ENCODE data around the gene ERAP2. TPM values are rescaled to one million over a fixed set of nuclear protein-coding genes. Genes with fewer than 3 reads are reported as not detected.

Gene ERAP2
- total RNA-seq, 1 donor from 2014 or later = not detected

GRCh38 chr5:96909003-96909402, 32.7 kb downstream of the ERAP2 start:
- no peak overlapping the region for H3K27ac Mint-ChIP-seq (ENCODE audit: unreplicated experiment)
- no peak overlapping the region for H3K4me3 Mint-ChIP-seq (ENCODE audit: unreplicated experiment)
- no peaks in the 10 kb centered on the region for H3K27me3 Mint-ChIP-seq (ENCODE audit: unreplicated experiment)
- TF ChIP-seq CTCF (IDR thresholded peaks at IDR 0.05; ENCODE audit: partially characterized antibody, unreplicated experiment) = no peak
- H3K36me3 Mint-ChIP-seq (ENCODE audit: unreplicated experiment) = no peaks in the 10 kb centered on the region
- peaks cover 2% of the 10 kb centered on the region for H3K9me3 Mint-ChIP-seq (ENCODE audit: unreplicated experiment)
- DNase-seq = no peak
- H3K4me1 Mint-ChIP-seq (ENCODE audit: low read depth, unreplicated experiment) = no peaks in the 10 kb centered on the region

GRCh38 chr5:96909435-96909834, 33.1 kb downstream of the ERAP2 start:
- no peak overlapping the region for H3K4me3 Mint-ChIP-seq (ENCODE audit: unreplicated experiment)
- H3K27ac Mint-ChIP-seq (ENCODE audit: unreplicated experiment) = no peak overlapping the region
- TF ChIP-seq CTCF (IDR thresholded peaks at IDR 0.05; ENCODE audit: partially characterized antibody, unreplicated experiment) = no peak
- no peak for DNase-seq
- no peaks in the 10 kb centered on the region for H3K27me3 Mint-ChIP-seq (ENCODE audit: unreplicated experiment)
- no peaks in the 10 kb centered on the region for H3K36me3 Mint-ChIP-seq (ENCODE audit: unreplicated experiment)
- peaks cover 2% of the 10 kb centered on the region for H3K9me3 Mint-ChIP-seq (ENCODE audit: unreplicated experiment)
- H3K4me1 Mint-ChIP-seq (ENCODE audit: low read depth, unreplicated experiment) = no peaks in the 10 kb centered on the region

- no peak for DNase-seq
- peaks cover 2% of the 10 kb centered on the region for H3K9me3 Mint-ChIP-seq (ENCODE audit: unreplicated experiment)
- H3K36me3 Mint-ChIP-seq (ENCODE audit: unreplicated experiment) = no peaks in the 10 kb centered on the region
- TF ChIP-seq CTCF (IDR thresholded peaks at IDR 0.05; ENCODE audit: partially characterized antibody, unreplicated experiment) = no peak
- no peaks in the 10 kb centered on the region for H3K4me1 Mint-ChIP-seq (ENCODE audit: low read depth, unreplicated experiment)
- H3K27me3 Mint-ChIP-seq (ENCODE audit: unreplicated experiment) = no peaks in the 10 kb centered on the region
- H3K27ac Mint-ChIP-seq (ENCODE audit: unreplicated experiment) = peak overlapping the region; percentile 17
- no peak overlapping the region for H3K4me3 Mint-ChIP-seq (ENCODE audit: unreplicated experiment)
Measured at GRCh38 chr5:96911139-96911538, 34.8 kb downstream of the ERAP2 start.

- TF ChIP-seq CTCF (IDR thresholded peaks at IDR 0.05; ENCODE audit: partially characterized antibody, unreplicated experiment) = no peak
- H3K9me3 Mint-ChIP-seq (ENCODE audit: unreplicated experiment) = peaks cover 2% of the 10 kb centered on the region
- no peak for DNase-seq
- H3K4me3 Mint-ChIP-seq (ENCODE audit: unreplicated experiment) = no peak overlapping the region
- no peak overlapping the region for H3K27ac Mint-ChIP-seq (ENCODE audit: unreplicated experiment)
- no peaks in the 10 kb centered on the region for H3K4me1 Mint-ChIP-seq (ENCODE audit: low read depth, unreplicated experiment)
- H3K36me3 Mint-ChIP-seq (ENCODE audit: unreplicated experiment) = no peaks in the 10 kb centered on the region
- no peaks in the 10 kb centered on the region for H3K27me3 Mint-ChIP-seq (ENCODE audit: unreplicated experiment)
Measured at GRCh38 chr5:96913233-96913632, 36.9 kb downstream of the ERAP2 start.

GRCh38 chr5:96919754-96920197, 43.5 kb downstream of the ERAP2 start:
- Mint-ChIP-seq H3K36me3 (ENCODE audit: unreplicated experiment) (no peaks in the 10 kb centered on the region), H3K27me3 (ENCODE audit: unreplicated experiment) (peaks cover 3% of the 10 kb centered on the region), H3K4me3 (ENCODE audit: unreplicated experiment) (no peak overlapping the region), H3K27ac (ENCODE audit: unreplicated experiment) (no peak overlapping the region), H3K4me1 (ENCODE audit: low read depth, unreplicated experiment) (peaks cover 2% of the 10 kb centered on the region), H3K9me3 (ENCODE audit: unreplicated experiment) (no peaks in the 10 kb centered on the region)
- no peak for TF ChIP-seq CTCF (IDR thresholded peaks at IDR 0.05; ENCODE audit: partially characterized antibody, unreplicated experiment)
- no peak for DNase-seq

Measured in glutamatergic neuron (in vitro differentiated cells).